Measurements from ENCODE around the gene TTC4.

Gene TTC4

GRCh38 chr1:54724771-54725170, 9.1 kb downstream of the TTC4 start:
- TF ChIP-seq FOXP2 (optimal IDR thresholded peaks at IDR 0.05; ENCODE audit: control extremely low read depth, extremely low read length, insufficient read depth) (no peak), EZH2 (IDR thresholded peaks at IDR 0.05) (no peak), POLR2AphosphoS5 (IDR thresholded peaks at IDR 0.05; ENCODE audit: borderline replicate concordance, low read depth, low read length) (no peak)
- Histone ChIP-seq H3K36me3 (ENCODE audit: insufficient read depth, low read length) (peaks cover 79% of the 10 kb centered on the region), H3K4me3 (no peak overlapping the region), H3K27ac (no peak overlapping the region), H3K9ac (ENCODE audit: insufficient read length) (no peak overlapping the region), H3K9me3 (ENCODE audit: low read depth, low read length) (no peaks in the 10 kb centered on the region)
- no peak for DNase-seq (ENCODE audit: low read depth, low spot score)

DNA sequence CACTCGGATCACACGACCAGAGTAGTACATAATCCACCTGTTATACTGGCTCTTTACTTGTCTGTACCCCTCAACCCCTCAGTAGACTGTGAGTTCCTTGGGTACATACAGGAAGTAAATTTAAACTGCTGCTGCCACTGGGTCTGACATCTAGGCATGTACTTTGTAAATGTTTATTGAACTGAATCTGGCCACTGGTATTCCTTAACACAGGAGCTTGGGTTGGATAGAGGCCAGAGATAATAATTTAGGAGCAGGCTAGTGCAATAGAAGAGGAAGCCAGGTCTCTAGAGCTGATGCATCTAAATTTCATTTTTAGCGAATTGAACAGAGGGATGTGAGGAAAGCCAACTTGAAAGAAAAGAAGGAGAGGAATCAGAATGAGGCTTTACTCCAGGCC, 12.4 kb downstream of the TTC4 start:
- TF ChIP-seq FOXP2 (optimal IDR thresholded peaks at IDR 0.05; ENCODE audit: control extremely low read depth, extremely low read length, insufficient read depth) = no peak
- no peak for TF ChIP-seq EZH2 (IDR thresholded peaks at IDR 0.05)
- no peak for TF ChIP-seq POLR2AphosphoS5 (IDR thresholded peaks at IDR 0.05; ENCODE audit: borderline replicate concordance, low read depth, low read length)
- Histone ChIP-seq H3K9ac (ENCODE audit: insufficient read length) (no peak overlapping the region), H3K27ac (no peak overlapping the region), H3K36me3 (ENCODE audit: insufficient read depth, low read length) (peaks cover 70% of the 10 kb centered on the region), H3K9me3 (ENCODE audit: low read depth, low read length) (no peaks in the 10 kb centered on the region), H3K4me3 (no peak overlapping the region)
- no peak for DNase-seq (ENCODE audit: low read depth, low spot score)

GRCh38 chr1:54736685-54737084, 21.0 kb downstream of the TTC4 start:
- Histone ChIP-seq H3K36me3 (ENCODE audit: insufficient read depth, low read length) (peaks cover 66% of the 10 kb centered on the region), H3K9me3 (ENCODE audit: low read depth, low read length) (no peaks in the 10 kb centered on the region), H3K4me3 (no peak overlapping the region), H3K9ac (ENCODE audit: insufficient read length) (no peak overlapping the region), H3K27ac (no peak overlapping the region)
- DNase-seq (ENCODE audit: low read depth, low spot score) = no peak
- no peak for TF ChIP-seq POLR2AphosphoS5 (IDR thresholded peaks at IDR 0.05; ENCODE audit: borderline replicate concordance, low read depth, low read length)
- TF ChIP-seq FOXP2 (optimal IDR thresholded peaks at IDR 0.05; ENCODE audit: control extremely low read depth, extremely low read length, insufficient read depth) = no peak
- TF ChIP-seq EZH2 (IDR thresholded peaks at IDR 0.05) = no peak

GRCh38 chr1:54738244-54738643, 22.6 kb downstream of the TTC4 start:
- H3K36me3 ChIP-seq (ENCODE audit: insufficient read depth, low read length) = peaks cover 67% of the 10 kb centered on the region

GRCh38 chr1:54741531-54741930, 25.9 kb downstream of the TTC4 start:
- H3K9me3 ChIP-seq (ENCODE audit: low read depth, low read length) = no peaks in the 10 kb centered on the region
- H3K4me3 ChIP-seq = no peak overlapping the region
- no peak for DNase-seq (ENCODE audit: low read depth, low spot score)
- H3K9ac ChIP-seq (ENCODE audit: insufficient read length) = no peak overlapping the region
- H3K36me3 ChIP-seq (ENCODE audit: insufficient read depth, low read length) = peaks cover 50% of the 10 kb centered on the region
- H3K27ac ChIP-seq = no peak overlapping the region
- TF ChIP-seq EZH2 (IDR thresholded peaks at IDR 0.05) (no peak), POLR2AphosphoS5 (IDR thresholded peaks at IDR 0.05; ENCODE audit: borderline replicate concordance, low read depth, low read length) (no peak), FOXP2 (optimal IDR thresholded peaks at IDR 0.05; ENCODE audit: control extremely low read depth, extremely low read length, insufficient read depth) (no peak)

More at GRCh38 chr1:54738244-54738643, 22.6 kb downstream of the TTC4 start:
- H3K9ac ChIP-seq (ENCODE audit: insufficient read length) = no peak overlapping the region
- no peaks in the 10 kb centered on the region for H3K9me3 ChIP-seq (ENCODE audit: low read depth, low read length)
- DNase-seq (ENCODE audit: low read depth, low spot score) = no peak
- no peak overlapping the region for H3K4me3 ChIP-seq
- TF ChIP-seq POLR2AphosphoS5 (IDR thresholded peaks at IDR 0.05; ENCODE audit: borderline replicate concordance, low read depth, low read length) = no peak
- TF ChIP-seq EZH2 (IDR thresholded peaks at IDR 0.05) = no peak
- TF ChIP-seq FOXP2 (optimal IDR thresholded peaks at IDR 0.05; ENCODE audit: control extremely low read depth, extremely low read length, insufficient read depth) = no peak
- no peak overlapping the region for H3K27ac ChIP-seq

DNA sequence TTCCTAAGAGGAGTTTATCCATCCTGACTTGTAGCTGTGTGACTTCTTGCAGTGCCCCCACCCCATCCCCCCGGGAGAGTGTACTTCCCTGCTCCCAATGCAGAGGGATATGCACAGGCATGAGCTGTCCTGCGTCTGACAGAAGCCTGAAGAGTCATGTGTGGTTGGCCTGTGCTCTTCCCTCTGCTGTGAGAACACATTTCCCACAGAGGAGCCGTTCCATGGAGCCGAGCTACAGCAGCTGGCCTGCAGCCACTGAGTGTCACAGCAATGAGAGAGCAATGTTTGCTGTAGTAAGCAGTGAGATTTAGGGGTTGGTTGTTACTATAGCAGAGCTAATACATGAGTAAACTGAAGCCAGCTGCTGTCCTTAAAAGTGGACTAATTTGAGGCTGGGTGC, 26.6 kb downstream of the TTC4 start:
- peaks cover 43% of the 10 kb centered on the region for H3K36me3 ChIP-seq (ENCODE audit: insufficient read depth, low read length)
- no peak overlapping the region for H3K9ac ChIP-seq (ENCODE audit: insufficient read length)
- no peak overlapping the region for H3K27ac ChIP-seq
- no peak for DNase-seq (ENCODE audit: low read depth, low spot score)
- no peak for TF ChIP-seq FOXP2 (optimal IDR thresholded peaks at IDR 0.05; ENCODE audit: control extremely low read depth, extremely low read length, insufficient read depth)
- TF ChIP-seq POLR2AphosphoS5 (IDR thresholded peaks at IDR 0.05; ENCODE audit: borderline replicate concordance, low read depth, low read length) = no peak
- no peaks in the 10 kb centered on the region for H3K9me3 ChIP-seq (ENCODE audit: low read depth, low read length)
- no peak overlapping the region for H3K4me3 ChIP-seq

GRCh38 chr1:54743416-54744226, 28.0 kb downstream of the TTC4 start:
- H3K4me3 ChIP-seq = no peak overlapping the region
- DNase-seq (ENCODE audit: low read depth, low spot score) = no peak
- TF ChIP-seq FOXP2 (optimal IDR thresholded peaks at IDR 0.05; ENCODE audit: control extremely low read depth, extremely low read length, insufficient read depth) = no peak
- TF ChIP-seq EZH2 (IDR thresholded peaks at IDR 0.05) = no peak
- no peak; the same call in 1 of the 2 replicates for TF ChIP-seq POLR2AphosphoS5 (IDR thresholded peaks at IDR 0.05; ENCODE audit: borderline replicate concordance, low read depth, low read length)
- no peak overlapping the region for H3K9ac ChIP-seq (ENCODE audit: insufficient read length)
- H3K27ac ChIP-seq = no peak overlapping the region
- H3K9me3 ChIP-seq (ENCODE audit: low read depth, low read length) = no peaks in the 10 kb centered on the region
- peaks cover 33% of the 10 kb centered on the region for H3K36me3 ChIP-seq (ENCODE audit: insufficient read depth, low read length)

DNA sequence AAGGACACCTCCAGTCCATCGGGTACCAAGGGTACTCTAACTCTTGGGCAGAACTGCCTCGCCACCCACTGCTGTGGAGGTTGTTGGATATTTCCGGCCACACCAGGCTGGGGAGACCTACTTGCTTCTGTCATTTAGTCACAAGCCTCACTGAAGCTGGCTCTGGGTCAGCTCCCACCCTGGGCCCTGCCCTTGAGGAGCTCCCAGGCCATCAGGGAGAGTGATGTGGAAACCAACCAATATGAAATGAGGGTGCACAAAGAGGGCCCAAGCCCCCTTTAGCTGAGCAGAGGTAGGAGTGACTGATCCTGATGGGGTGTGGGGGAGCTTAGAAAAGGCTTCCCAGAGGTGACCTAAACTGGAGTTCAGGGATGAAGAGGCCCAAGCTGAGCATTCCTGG, 29.0 kb downstream of the TTC4 start:
- no peak overlapping the region for H3K4me3 ChIP-seq

More for the DNA sequence above, 29.0 kb downstream of the TTC4 start:
- H3K36me3 ChIP-seq (ENCODE audit: insufficient read depth, low read length) = peaks cover 27% of the 10 kb centered on the region
- H3K9me3 ChIP-seq (ENCODE audit: low read depth, low read length) = no peaks in the 10 kb centered on the region
- no peak overlapping the region for H3K27ac ChIP-seq
- no peak overlapping the region for H3K9ac ChIP-seq (ENCODE audit: insufficient read length)
- TF ChIP-seq FOXP2 (optimal IDR thresholded peaks at IDR 0.05; ENCODE audit: control extremely low read depth, extremely low read length, insufficient read depth) (no peak), EZH2 (IDR thresholded peaks at IDR 0.05) (no peak), POLR2AphosphoS5 (IDR thresholded peaks at IDR 0.05; ENCODE audit: borderline replicate concordance, low read depth, low read length) (no peak)
- no peak for DNase-seq (ENCODE audit: low read depth, low spot score)
